ENCODE data around the gene ZNF750.

ZNF750 gene

GRCh38 chr17:82860606-82861392 lies 21.0 kb upstream of the ZNF750 start:
- in situ Hi-C loops (cut with HindIII; ENCODE audit: low sequenced_read_pairs): no loop called here

GRCh38 chr17:82859431-82860403 lies 19.9 kb upstream of the ZNF750 start:
- in situ Hi-C loops (cut with HindIII; ENCODE audit: low sequenced_read_pairs): no loop called here

- in situ Hi-C loops (cut with HindIII; ENCODE audit: low sequenced_read_pairs): no loop called here
These were observed 18.7 kb upstream of the ZNF750 start for GRCh38 chr17:82858376-82859126.

- in situ Hi-C loops (cut with HindIII; ENCODE audit: low sequenced_read_pairs): no loop called here
These were observed 16.5 kb upstream of the ZNF750 start for GRCh38 chr17:82856361-82856760.

- in situ Hi-C loops (cut with HindIII; ENCODE audit: low sequenced_read_pairs): no loop called here
These were observed 14.4 kb upstream of the ZNF750 start for GRCh38 chr17:82854226-82854625.

- in situ Hi-C loops (cut with HindIII; ENCODE audit: low sequenced_read_pairs): no loop called here
These were observed 11.6 kb upstream of the ZNF750 start for GRCh38 chr17:82851381-82851780.

GRCh38 chr17:82849076-82849945 lies 9.5 kb upstream of the ZNF750 start:
- in situ Hi-C loops (cut with HindIII; ENCODE audit: low sequenced_read_pairs): loop anchor here (5.0 kb wide), 2 partner anchors 63 to 93 kb away; no protein-coding TSS in a partner anchor

GRCh38 chr17:82848022-82848592 lies 8.3 kb upstream of the ZNF750 start:
- in situ Hi-C loops (cut with HindIII; ENCODE audit: low sequenced_read_pairs): loop anchor here (5.0 kb wide), 2 partner anchors 64 to 94 kb away; no protein-coding TSS in a partner anchor

- in situ Hi-C loops (cut with HindIII; ENCODE audit: low sequenced_read_pairs): loop anchor here (5.0 kb wide), 2 partner anchors 66 to 96 kb away; no protein-coding TSS in a partner anchor
These were observed 6.4 kb upstream of the ZNF750 start for GRCh38 chr17:82846061-82846691.

GRCh38 chr17:82845163-82845807 lies 5.5 kb upstream of the ZNF750 start:
- in situ Hi-C loops (cut with HindIII; ENCODE audit: low sequenced_read_pairs): loop anchor here (5.0 kb wide), 2 partner anchors 67 to 97 kb away; no protein-coding TSS in a partner anchor

GRCh38 chr17:82844796-82845162 lies 5.0 kb upstream of the ZNF750 start:
- in situ Hi-C loops (cut with HindIII; ENCODE audit: low sequenced_read_pairs): loop anchor here (5.0 kb wide), 2 partner anchors 68 to 98 kb away; no protein-coding TSS in a partner anchor

GRCh38 chr17:82843904-82844680 lies 4.3 kb upstream of the ZNF750 start:
- in situ Hi-C loops (cut with HindIII; ENCODE audit: low sequenced_read_pairs): no loop called here

GRCh38 chr17:82841921-82842596 lies 2.2 kb upstream of the ZNF750 start:
- in situ Hi-C loops (cut with HindIII; ENCODE audit: low sequenced_read_pairs): no loop called here

GRCh38 chr17:82840431-82840831 lies 609 bp upstream of the ZNF750 start:
- in situ Hi-C loops (cut with HindIII; ENCODE audit: low sequenced_read_pairs): no loop called here

- in situ Hi-C loops (cut with HindIII; ENCODE audit: low sequenced_read_pairs): loop anchor here (5.0 kb wide), 1 partner anchor 66 kb away; no protein-coding TSS in a partner anchor
These were observed 1.3 kb downstream of the ZNF750 start for GRCh38 chr17:82838386-82839063.

GRCh38 chr17:82837586-82838320 lies 2.1 kb downstream of the ZNF750 start:
- in situ Hi-C loops (cut with HindIII; ENCODE audit: low sequenced_read_pairs): loop anchor here (5.0 kb wide), 1 partner anchor 65 kb away; no protein-coding TSS in a partner anchor

Measured in endothelial cell of hepatic sinusoid (primary cell).